Right hindlimb (tissue), 1 donor: ENCODE results near the gene DNAAF1.
"Not testable (repeated sequence)": the region's sequence is repeated elsewhere in the genome, so short reads cannot be mapped to it uniquely, and the experiment has no call there.

Source experiments
- DNase-seq: peaks from one replicate; pipeline ENCODE4 v3.0.0-alpha.2; 2018

DNAAF1 gene

DNA sequence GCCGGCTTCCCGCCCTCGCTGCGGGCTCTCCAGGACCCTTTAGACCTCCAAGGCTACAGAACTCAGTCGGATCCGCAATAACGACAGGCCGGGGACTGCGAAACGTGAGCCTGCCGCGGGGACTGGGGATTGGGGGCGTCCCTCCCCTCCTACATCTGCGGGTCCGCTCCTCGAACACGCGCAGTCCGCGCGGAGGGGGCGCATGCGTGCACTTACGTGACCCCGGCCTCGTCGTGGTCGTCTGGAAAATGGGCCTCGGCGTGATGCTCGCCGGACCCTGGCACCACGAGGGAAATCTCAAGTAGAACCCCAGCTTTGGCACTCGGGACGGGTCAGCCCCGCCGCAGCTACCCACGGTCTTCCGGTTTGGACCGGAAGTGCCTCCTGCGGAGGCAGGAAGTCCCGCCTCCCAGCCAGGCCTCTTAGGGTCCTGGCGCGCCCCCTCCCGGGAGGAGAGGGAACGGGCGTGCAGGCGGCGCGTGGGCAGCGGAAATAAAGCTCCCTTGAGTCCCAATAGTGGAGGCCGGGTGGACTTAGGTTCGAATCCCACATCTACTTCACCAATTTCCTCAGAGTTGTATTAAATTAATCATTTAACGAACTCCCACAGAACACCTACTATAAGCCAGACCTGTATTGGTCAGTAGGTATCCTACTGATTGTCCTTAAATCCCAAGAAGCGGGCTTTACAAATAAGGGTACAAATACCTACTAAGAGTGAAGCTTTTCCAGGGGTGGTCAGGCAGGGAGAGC lies 41.8 kb downstream of the DNAAF1 start, which contains the start of gene TAF1C:
TSS of gene TAF1C (minus strand) at position 373 of the 753 bp plus-strand sequence. CDS start 2,069 bp downstream, outside the sequence.
- DNase-seq, result peak; percentile 93

DNA sequence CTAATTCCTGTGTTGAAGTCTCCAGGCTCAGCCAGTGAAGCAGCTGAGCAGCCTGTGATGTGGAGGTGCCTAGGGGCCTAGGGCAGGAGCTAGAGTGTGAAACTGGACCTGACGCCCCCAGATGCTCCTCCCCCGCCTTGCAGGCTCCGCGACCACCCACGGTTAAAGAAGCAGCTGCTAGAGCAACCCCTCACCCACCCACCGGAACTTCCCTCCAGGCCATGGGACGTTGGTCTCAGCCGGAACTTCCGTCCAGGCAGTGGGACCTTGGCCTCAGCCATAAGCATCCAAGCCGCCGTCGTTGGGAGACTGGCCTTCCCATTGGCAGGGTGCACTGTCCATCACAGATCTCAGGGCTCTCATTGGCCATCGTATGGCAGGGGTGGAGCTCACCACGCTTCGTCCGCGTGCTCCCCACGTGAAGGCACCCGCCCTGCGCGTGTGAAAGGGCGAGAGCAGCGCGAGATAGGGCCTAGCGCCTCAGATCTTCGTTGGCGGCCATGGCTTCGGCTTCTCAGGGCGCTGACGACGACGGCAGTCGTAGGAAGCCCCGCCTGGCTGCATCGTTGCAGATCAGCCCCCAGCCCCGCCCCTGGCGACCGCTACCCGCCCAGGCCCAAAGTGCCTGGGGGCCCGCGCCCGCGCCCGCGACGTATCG lies 45.8 kb downstream of the DNAAF1 start, which contains the start of gene ADAD2:
TSS of gene ADAD2 (plus strand) at position 427 of the 658 bp plus-strand sequence. CDS start at position 501, 74 bp downstream.
- DNase-seq, result no peak

DNA sequence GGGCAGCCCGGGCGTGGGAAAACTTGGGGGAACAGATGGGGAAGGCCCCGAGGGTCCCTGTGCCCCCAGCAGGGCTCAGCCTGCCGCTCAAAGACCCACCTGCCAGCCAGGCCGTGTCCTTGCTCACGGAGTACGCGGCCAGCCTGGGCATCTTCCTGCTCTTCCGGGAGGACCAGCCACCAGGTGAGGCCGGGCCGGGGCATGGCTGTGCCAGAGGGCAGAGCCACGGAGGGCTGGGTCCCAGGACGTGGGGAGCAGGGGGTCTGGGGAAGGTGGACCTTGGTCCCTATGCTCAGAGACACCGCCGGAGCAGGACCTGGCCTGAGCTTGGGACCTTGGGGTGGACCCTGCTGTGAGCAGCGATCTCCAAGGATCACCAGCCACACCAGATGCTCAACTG lies 46.4 kb downstream of the DNAAF1 start:
- no peak for DNase-seq

DNA sequence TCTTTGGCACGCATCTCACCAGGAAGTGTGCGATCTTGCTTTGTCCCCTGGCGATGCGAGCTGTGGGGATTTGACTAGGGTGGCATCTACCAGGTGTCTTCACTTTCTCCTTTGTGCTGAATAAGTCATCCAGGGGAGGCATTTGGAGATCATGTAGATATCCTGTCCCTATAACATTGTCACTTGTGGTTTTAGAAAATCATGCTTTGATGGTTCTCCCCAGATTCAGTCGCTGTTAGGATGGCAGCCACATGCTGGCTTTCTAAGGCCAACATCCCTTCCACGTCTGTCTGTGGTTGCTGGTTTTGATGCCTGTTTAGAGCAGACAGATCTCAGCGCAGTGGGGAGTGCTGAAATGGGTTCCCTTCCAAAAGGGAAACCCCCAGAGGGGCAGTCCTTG lies 48.4 kb downstream of the DNAAF1 start:
- DNase-seq, result no peak

DNA sequence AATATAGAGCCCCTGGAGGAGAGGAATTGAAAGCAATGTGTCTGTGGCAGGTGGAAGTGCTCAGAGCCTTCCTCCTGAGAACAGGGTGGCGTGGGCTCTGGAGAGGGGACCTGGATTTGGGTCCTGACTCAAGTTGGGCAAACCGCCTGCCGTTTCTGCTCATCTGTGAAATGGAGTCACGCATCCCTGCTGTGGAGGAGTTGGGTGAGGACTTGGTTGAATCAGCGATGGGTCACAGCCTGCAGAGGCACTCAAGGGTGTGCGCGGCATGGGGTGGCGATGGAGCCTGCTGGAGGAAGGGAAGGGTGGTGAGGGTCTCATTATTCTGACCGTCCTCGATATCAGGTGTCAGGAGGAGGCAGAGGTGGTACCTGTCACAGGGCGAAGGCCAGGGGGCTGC lies 48.9 kb downstream of the DNAAF1 start:
- no peak for DNase-seq

DNA sequence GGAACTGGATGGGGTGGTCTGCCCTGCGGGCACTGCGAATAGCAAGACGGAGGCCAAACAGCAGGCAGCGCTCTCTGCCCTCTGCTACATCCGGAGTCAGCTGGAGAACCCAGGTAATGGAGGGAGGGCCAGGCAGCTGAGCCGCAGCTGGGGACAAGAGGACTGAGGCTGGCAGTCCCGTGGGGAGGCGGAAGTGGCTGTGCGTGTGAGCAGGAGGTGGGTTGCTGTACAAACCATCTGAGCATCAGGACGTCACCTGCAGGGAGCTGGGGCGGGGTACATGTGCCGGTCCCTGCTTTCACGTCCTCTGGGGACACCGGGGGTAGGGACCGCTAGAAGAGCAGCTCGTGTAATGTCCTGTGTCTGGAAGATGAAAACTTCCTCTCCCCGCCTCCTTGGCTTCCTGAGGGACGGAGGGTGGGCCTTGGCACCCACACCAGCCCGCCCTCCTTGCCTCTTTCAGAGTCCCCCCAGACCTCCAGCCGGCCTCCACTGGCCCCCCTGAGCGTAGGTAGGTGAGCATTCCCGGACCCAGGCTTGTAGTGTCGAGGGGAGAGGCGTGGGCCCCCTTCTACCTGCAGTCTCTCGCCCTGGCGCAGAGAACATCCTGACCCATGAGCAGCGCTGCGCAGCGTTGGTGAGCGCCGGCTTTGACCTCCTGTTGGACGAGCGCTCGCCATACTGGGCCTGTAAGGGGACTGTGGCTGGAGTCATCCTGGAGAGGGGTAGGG lies 49.5 kb downstream of the DNAAF1 start:
- no peak for DNase-seq

DNA sequence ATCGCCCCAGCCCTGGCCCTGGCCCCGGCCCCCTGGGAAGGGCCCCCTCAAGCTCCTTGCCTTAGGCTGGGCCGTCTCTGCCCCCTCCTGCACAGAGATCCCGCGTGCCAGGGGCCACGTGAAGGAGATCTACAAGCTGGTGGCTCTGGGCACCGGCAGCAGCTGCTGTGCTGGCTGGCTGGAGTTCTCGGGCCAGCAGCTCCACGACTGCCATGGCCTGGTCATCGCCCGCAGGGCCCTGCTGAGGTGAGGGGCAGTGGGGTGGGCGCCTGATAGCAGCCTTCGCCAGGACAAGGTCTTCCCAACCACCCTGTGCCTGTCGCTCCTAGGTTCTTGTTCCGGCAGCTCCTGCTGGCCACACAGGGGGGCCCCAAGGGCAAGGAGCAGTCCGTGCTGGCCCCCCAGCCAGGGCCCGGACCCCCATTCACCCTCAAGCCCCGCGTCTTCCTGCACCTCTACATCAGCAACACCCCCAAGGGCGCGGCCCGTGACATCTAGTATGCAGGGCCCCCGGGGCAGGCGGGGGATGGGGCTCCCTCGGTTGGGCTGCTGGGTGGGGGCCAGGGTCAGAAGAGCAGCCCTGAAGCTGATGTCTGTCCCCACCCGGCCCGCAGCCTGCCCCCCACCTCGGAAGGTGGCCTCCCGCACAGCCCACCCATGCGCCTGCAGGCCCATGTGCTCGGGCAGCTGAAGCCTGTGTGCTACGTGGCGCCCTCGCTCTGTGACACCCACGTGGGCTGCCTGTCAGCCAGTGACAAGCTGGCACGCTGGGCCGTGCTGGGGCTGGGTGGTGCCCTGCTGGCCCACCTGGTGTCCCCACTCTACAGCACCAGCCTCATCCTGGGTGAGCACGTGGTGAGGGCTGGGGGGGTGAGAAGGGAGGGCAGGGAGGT lies 50.3 kb downstream of the DNAAF1 start:
- no peak for DNase-seq

DNA sequence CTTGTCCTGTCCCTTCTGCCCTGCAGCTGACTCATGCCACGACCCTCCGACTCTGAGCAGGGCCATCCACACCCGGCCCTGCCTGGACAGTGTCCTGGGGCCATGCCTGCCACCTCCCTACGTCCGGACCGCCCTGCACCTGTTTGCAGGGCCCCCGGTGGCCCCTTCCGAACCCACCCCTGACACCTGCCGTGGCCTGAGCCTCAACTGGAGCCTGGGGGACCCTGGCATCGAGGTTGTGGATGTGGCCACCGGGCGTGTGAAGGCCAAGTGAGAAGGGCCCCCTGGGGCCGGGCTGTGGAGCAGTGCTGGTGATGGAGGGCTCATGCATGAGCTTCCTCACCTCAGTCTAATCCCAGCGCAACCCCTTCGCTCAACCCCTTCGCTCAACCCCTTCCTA lies 51.0 kb downstream of the DNAAF1 start:
- no peak for DNase-seq

DNA sequence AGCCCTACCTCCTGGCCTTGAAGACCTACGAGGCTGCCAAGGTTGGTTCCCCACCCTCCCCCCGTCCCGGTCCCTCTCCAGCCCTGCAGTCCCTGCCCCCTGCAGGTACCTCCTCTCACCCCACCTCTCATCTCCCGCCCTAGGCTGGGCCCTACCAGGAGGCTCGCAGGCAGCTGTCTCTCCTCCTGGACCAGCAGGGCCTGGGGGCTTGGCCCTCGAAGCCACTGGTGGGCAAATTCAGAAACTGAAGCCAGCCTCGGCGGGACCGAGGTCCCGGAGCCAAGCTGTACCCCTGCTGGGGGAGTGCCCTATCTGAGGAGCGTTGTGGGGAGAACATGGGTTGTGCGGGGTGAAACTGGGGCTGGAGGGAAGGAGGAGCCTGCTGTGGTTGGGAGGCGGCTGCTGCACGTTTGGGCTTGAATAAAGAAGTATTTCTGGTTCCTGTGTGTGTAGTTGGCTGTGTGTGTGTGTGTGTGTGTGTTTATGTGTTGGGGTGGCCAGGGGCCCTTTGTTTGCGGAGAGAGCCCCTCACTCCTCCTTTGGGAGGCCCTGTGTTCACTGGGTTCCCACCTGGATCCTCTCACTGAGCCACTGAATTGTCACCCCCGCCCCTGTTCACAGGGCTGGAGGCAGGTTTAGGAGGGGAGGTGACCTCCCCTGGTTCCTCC lies 51.8 kb downstream of the DNAAF1 start:
- DNase-seq, result no peak

DNA sequence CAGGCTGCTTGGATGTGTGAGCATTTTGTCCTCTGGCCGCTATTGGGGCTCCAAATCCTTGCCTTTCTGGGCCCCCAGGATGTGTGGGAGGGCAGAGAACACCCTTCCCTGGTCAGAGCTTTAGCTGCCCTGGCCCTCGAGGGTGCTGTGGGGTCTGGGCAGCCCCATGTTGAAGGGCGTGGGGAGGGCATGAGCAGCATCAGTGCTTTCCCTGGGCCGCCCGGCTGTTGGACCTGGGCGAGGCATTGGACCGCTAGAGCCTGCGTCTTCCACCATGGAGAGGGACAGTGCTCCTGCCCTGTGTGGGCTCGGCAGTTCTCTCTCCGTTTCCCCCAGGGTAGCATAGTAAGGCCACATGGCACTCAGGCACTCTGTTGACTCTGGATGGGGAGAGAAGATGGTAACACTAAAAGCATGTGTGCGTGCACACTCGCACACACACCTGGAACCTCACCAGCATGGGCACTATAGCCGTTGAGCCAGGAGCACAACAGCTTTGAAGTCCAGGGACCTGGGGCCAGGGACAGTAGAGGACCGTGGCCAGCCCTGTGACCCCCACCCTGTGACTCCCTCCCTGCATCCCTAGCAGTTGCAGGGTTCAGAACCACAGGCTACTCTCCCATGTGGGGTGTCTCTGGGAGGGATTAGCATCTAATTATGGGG lies 52.5 kb downstream of the DNAAF1 start:
- DNase-seq, result no peak

DNA sequence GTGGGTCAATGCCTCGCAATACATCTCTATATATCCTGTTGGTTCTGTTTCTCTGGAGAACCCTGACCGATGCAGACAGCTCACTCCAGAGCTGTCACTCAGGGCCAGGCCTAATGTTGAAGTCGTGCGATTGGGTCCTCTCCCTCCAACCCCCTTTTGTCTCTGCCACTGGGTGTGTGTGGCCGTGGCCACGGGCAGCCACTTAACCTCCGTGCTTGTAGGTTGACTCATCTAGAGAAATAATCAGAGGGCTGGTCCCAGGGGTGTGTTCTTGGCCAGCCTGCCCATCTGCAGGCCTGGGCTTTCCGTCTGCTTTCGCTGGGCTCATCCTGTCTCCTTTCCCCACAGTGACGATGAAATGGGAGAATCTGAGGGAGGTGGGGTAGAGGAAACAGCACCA lies 53.3 kb downstream of the DNAAF1 start:
- DNase-seq, result peak; percentile 31

DNA sequence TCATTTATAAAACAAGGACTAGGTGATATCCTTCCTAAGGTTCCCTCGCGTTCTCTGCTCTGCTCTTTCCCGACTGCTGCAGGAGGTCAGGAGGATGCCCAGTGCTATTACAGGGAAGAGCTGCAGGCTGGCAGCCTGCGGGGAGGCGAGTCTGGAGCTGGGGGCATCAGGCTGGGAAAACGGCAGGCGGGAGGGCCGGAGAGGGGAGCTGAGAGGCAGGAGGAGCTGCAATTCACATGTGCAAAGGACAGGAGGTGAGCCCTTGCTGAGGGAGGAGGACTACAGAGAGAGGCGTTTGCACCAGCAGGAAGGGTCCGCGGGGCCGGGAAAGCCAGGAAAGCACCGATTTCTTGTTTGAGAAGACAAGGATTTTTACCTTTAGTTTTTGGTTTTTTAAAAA lies 54.0 kb downstream of the DNAAF1 start:
- no peak for DNase-seq

DNA sequence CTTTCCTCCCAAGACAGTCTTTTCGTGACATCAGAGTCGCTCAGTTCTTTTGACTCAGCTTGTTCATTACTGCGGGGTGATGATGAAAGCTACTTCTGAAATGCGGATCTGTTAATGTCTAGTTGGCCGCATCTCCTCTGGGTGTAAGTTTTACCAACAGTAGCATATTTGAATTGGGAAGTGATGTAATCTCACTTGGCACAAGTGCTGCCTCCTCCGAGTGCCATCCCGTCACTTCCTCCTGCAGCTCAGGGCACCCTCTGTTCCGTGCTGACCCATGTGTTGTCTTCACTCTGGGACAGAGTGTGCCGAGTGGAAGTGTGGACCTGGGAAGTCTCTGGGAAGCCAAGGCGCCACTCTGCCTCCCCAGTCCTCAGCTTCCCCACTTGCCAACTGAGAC lies 54.8 kb downstream of the DNAAF1 start:
- no peak for DNase-seq

DNA sequence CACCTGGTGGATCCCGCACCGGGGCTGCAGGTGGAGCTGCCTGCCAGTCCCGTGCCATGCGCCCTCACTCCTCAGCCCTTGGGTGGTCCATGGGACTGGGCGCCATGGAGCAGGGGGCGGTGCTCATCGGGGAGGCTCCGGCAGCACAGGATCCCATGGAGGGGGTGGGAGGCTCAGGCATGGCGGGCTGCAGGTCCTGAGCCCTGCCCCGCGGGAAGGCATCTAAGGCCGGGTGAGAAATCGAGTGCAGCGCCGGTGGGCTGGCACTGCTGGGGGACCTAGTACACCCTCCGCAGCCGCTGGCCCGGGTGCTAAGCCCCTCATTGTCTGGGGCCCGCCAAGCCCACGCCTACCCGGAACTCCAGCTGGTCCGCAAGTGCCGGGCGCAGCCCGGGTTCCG lies 59.4 kb downstream of the DNAAF1 start:
- not testable (repeated sequence) for DNase-seq

DNA sequence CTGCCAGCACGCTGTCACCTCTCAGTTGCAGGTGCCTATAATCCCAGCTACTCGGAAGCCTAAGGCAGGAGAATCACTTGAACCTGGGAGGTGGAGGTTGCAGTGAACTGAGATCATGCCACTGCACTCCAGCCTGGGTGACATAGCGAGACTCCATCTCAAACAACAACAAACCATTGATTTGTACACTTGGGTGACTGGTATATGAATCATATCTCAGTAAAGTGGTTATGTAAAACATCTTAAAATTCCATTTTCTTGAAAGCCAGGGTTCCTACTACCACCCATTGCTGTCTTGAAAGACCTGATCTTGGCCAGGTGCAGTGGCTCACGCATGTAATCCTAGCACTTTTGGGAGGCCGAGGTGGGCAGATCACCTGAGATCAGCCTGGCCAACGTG lies 60.0 kb downstream of the DNAAF1 start:
- DNase-seq, result not testable (repeated sequence)

DNA sequence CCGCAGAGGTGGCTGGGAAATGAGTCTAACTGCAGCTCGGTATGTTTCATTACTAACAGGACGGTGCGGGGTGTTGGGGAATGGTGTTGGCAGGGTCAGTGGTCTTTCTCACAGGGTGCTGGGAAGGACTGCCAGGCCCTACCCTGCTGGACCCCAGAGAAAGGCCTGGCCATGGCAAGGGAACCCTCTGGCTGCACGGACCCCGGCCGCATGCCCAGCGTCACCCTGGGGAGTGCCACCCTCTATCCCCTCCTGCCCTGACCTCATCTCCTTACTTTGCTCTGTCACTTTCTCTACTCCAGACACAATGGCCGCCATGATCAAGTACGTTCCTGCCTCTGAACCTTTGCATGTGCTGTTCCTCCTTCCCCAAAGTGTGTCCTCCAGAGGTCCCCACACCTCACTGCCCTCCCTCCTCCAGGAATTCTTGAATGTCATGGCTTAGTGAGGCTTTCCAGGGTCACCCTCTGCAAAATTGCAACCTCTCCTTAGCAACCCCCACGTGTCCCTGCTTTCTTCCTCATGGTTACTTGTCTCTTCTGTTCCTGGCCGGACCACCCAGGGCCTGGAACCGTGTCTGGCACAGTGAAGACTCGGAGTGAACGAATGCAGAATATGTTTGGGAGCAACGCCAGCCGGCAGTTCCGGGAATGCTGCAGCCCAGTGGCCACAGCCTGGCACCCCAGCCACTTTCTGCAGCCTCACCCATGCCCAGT lies 61.0 kb downstream of the DNAAF1 start:
- DNase-seq, result no peak

DNA sequence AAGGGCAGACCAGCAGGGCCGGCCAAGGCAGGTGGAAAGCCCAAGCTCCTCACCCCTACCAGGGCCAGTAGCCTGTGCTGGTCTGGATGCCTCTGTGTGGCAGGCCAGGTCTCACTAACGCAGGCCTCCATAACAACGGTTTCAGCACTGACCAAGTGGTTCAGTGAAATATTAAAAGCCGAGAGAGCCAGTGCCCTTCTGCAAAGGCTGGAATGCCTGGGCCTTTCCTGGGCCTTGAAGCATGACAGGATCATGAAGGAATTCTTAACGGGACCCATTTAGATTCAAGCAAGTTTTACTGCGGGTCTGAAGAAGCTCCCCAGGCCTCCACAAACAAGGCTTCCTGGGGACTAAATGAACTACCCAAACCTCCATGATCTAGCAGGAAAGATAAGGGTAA lies 62.1 kb downstream of the DNAAF1 start:
- no peak for DNase-seq

DNA sequence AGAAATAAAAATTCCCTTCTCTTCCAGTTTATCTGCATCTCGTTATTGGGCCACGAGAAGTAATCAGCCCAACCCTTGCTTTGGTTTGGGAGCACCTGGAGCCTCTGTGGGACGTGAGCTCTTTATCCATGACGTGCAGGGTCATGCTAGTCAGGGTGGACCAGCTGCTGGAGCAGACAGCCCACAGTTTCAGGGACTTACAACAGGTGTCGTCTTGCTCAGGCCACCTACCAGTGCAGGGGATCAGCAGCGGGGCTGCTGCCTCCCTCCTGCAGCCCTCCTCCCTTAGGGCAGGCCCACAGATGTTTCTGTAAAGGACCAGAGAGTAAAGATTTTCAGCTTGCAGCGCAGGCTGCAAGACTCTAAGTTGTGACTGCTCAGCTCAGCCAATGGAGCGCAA lies 62.8 kb downstream of the DNAAF1 start:
- no peak for DNase-seq

DNA sequence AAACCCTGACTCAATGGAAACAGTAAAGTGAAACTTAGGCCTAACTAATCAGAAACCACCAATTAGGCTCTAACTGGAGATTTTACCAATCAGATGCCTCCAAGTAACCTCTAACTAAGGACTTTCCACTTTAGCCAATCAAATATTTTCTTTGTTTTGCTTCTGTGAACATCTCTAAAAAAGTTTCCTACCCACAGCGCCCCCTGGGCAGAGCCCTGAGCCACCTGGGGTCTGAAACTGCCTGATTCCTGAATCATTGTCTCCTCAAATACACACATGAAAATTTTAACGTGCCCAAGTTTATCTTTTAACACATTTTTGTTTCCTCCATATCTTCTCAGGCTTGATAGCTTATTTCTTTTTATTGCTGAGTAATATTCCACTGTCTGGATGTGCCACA lies 64.9 kb downstream of the DNAAF1 start:
- no peak for DNase-seq

DNA sequence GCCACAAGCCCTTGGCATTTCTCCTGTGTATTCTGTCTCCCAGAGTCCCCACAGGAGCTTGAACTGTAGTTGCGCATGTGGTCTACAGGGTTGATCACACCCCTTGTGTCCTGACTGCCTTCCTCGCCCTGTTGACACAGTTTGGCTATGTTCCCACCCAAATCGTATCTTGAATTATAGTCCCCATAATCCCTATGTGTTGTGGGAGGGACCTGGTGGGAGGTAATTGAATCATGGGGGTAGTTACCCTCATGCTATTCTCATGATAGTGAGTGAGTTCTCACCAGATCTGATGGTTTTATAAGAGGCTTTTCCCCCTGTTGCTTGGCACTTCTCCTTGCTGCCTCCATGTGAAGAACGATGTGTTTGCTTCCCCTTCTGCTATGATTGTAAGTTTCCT lies 67.0 kb downstream of the DNAAF1 start:
- DNase-seq, result no peak

DNA sequence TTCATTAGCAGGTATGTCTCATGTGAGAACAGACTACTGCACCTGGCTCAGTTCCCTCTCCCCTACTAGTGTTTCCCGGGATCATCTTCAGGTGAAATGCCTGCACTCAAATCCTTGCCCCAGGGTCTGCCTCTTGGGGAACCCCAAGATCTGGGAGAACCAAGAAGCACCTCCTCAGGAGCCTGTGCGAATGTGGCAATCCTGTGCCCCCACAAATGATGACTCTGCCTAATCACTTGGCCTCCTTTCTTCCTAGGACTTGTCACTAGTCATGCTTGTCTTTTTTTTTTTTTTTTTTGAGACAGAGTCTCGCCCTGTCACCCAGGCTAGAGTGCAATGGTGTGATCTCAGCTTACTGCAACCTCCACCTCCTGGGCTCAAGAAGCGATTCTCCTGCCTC lies 67.5 kb downstream of the DNAAF1 start:
- DNase-seq, result no peak
